Astrocyte of the spinal cord (primary cell): ENCODE data around the gene TSHB.
A peak's percentile ranks its signal among the peaks of the same experiment; 100 is the strongest.

Experiments
- DNase-seq: peaks from one replicate; pipeline ENCODE4 v3.0.0; 2011; ENCODE audit warnings: low read depth, low spot score
- H3K4me3 ChIP-seq: 2 replicates; pipeline ENCODE4 v1.5.1; 2011; ENCODE audit warnings: low read depth, mild to moderate bottlenecking, low read length, moderate library complexity
- CTCF ChIP-seq: IDR thresholded peaks from 2 replicates; pipeline ENCODE4 v1.5.1; 2012; ENCODE audit warnings: low read depth, mild to moderate bottlenecking, low read length, inconsistent platforms
- in situ Hi-C: cut with HindIII; loops from 2 replicates; pipeline ENCODE4 v1.10.0; 2017; ENCODE audit warnings: low sequenced_read_pairs

Gene TSHB

GRCh38 chr1:115063228-115063901 is 33.7 kb downstream of the TSHB start:
- no peak overlapping the region for H3K4me3 ChIP-seq
- DNase-seq, result peak; percentile 52

DNA sequence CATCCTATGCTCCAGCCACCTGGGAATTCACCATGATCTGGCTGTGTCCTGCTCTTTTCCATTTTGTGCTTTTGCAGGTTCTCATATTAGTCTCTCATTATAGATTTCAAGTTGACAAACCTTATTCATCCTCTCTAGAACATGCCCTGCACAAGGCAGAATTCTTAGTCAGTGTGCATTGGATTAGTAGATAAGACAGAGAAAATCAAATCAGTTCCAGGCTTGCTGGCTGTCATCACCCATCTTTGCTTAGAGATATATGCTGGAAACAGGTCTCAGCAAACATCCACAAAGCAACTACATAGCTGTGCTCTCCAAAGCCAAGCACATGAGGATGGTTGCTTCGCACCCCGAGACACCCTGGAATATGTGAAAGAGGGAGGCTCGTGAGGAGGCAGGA is 34.8 kb downstream of the TSHB start:
- in situ Hi-C loops, result no loop called here
- no peak for TF ChIP-seq CTCF
- no peak overlapping the region for H3K4me3 ChIP-seq
- DNase-seq, result no peak

More at GRCh38 chr1:115063228-115063901, 33.7 kb downstream of the TSHB start:
- TF ChIP-seq CTCF, result no peak
- in situ Hi-C loops, result no loop called here

DNA sequence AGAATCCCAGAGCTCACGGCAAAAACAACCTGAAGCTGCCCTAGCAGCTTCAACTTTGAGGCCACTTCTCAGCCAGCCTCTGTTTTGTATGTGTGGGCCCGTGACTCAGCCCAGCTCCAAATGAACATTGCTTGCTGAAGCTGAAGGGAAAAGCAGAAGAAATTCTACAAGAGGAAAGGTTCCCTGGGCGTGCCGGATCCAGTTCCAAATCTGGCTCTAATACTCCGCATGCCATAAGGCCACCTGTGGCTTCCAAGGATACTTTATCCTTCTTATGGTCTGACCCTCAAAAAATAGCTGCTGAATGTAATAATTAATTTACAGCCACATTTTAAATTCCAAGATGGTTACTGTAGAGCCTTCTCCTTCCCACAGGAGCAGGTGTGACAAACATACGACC is 35.4 kb downstream of the TSHB start:
- H3K4me3 ChIP-seq, result no peak overlapping the region
- in situ Hi-C loops, result no loop called here
- peak; percentile 30 for DNase-seq
- no peak for TF ChIP-seq CTCF

- TF ChIP-seq CTCF, result no peak
- DNase-seq, result peak; percentile 71
- in situ Hi-C loops, result no loop called here
- H3K4me3 ChIP-seq, result no peak overlapping the region
Measured at GRCh38 chr1:115067161-115067859, 37.7 kb downstream of the TSHB start.

- in situ Hi-C loops, result no loop called here
- peak; percentile 73 for DNase-seq
- H3K4me3 ChIP-seq, result no peak overlapping the region
- TF ChIP-seq CTCF, result no peak
Measured at GRCh38 chr1:115068826-115069585, 39.4 kb downstream of the TSHB start.

DNA sequence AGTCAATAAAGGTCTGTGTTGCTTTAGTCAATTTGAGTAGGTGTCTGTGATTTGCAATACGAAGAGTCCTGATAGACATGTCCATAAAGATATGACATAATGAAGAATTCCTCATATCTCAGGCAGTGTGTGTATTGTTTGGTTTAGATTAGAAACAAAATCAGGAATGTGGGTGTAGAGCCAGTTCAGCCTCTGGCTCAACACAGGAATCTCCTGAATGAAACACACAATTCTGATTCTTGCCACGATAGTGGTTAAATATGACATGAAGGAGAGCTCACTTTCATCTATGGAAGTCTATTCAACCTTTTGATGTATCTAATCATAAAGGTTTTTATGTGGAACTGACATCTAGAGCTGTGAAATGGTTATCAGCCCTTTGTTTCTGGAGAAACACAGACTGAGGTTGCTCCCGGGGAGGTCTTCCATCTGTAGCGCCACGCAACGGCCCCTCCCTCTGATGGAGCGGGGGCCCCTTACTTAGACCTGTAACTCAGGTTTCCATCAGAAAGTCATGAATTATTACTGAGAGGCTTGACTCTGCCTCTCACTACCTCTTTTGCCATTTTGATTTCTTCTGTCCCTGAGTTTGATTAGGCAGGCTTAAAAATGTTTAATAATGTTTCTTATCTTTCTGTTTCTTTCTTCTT is 40.2 kb downstream of the TSHB start:
- DNase-seq, result peak; percentile 28

More for the DNA sequence above, 40.2 kb downstream of the TSHB start:
- in situ Hi-C loops, result no loop called here
- TF ChIP-seq CTCF, result no peak
- H3K4me3 ChIP-seq, result no peak overlapping the region
